Cerebellar cortex (tissue), 1 donor: ENCODE measurements around the gene TPX2.

Experiments used
- DNase-seq: peaks from one replicate; pipeline ENCODE4 v3.0.0-alpha.2; 2015; ENCODE audit warnings: low spot score

The TPX2 gene

GRCh38 chr20:31738729-31739549, at the start of gene TPX2:
Gene TPX2 (plus strand): TSS chr20:31739290. CDS start chr20:31757477, 18,187 bp downstream.
- DNase-seq: peak; percentile 99

GRCh38 chr20:31690124-31690666, 48.9 kb upstream of the TPX2 start:
- DNase-seq: no peak

- DNase-seq: no peak
Observed at GRCh38 chr20:31691646-31692275, 47.3 kb upstream of the TPX2 start.

GRCh38 chr20:31693402-31693801, 45.7 kb upstream of the TPX2 start:
- DNase-seq: no peak

GRCh38 chr20:31693987-31694661, 45.0 kb upstream of the TPX2 start:
- DNase-seq: peak; percentile 77

- no peak for DNase-seq
Observed at GRCh38 chr20:31694842-31695593, 44.1 kb upstream of the TPX2 start.

- no peak for DNase-seq
Observed at GRCh38 chr20:31695849-31696804, 43.0 kb upstream of the TPX2 start.

- no peak for DNase-seq
Observed at GRCh38 chr20:31698243-31698802, 40.8 kb upstream of the TPX2 start.

- DNase-seq: peak; percentile 82
Observed at GRCh38 chr20:31698803-31699718, 40.0 kb upstream of the TPX2 start.

GRCh38 chr20:31699801-31700728, 39.0 kb upstream of the TPX2 start:
- no peak for DNase-seq

GRCh38 chr20:31700747-31701146, 38.3 kb upstream of the TPX2 start:
- no peak for DNase-seq

GRCh38 chr20:31701591-31701990, 37.5 kb upstream of the TPX2 start:
- no peak for DNase-seq

GRCh38 chr20:31704225-31705119, 34.6 kb upstream of the TPX2 start:
- DNase-seq: no peak

GRCh38 chr20:31705191-31705590, 33.9 kb upstream of the TPX2 start:
- DNase-seq: no peak

- DNase-seq: no peak
Observed at GRCh38 chr20:31705598-31706597, 33.2 kb upstream of the TPX2 start.
